Measurements from ENCODE around the gene PEDS1.

GRCh38 chr20:50196248-50196647, 42.7 kb upstream of the PEDS1 start:
- TF ChIP-seq, protein P1, sequence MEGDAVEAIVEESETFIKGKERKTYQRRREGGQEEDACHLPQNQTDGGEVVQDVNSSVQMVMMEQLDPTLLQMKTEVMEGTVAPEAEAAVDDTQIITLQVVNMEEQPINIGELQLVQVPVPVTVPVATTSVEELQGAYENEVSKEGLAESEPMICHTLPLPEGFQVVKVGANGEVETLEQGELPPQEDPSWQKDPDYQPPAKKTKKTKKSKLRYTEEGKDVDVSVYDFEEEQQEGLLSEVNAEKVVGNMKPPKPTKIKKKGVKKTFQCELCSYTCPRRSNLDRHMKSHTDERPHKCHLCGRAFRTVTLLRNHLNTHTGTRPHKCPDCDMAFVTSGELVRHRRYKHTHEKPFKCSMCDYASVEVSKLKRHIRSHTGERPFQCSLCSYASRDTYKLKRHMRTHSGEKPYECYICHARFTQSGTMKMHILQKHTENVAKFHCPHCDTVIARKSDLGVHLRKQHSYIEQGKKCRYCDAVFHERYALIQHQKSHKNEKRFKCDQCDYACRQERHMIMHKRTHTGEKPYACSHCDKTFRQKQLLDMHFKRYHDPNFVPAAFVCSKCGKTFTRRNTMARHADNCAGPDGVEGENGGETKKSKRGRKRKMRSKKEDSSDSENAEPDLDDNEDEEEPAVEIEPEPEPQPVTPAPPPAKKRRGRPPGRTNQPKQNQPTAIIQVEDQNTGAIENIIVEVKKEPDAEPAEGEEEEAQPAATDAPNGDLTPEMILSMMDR (conservative IDR thresholded peaks at IDR 0.05; ENCODE audit: low read depth, low read length) = no peak
- TF ChIP-seq POLR2A (IDR thresholded peaks at IDR 0.05; ENCODE audit: low read depth, low read length) = no peak

Measured in IMR-90 (cell line).